H1 (cell line): ENCODE measurements around the gene ADAM23. TPM values are rescaled to one million over a fixed set of nuclear protein-coding genes. Genes with fewer than 3 reads are reported as not detected.

Experiments
- CTCF ChIA-PET: fragments of 300-600 bp; sonication (Branson Sonifier 250); formaldehyde crosslinking; loops from one replicate; lab custom pipeline; 2021; ENCODE audit not compliant: partially characterized antibody; lab: Charles Lee
- POLR2A ChIA-PET: fragments of 300-600 bp; sonication (Branson Sonifier 250); formaldehyde crosslinking; loops from one replicate; lab custom pipeline; 2021; ENCODE audit warnings: inconsistent platforms; ENCODE audit not compliant: partially characterized antibody; lab: Charles Lee
- DNase-seq, 2 experiments: peaks; one replicate each; pipeline versions ENCODE4 v3.0.0 to v3.0.0-alpha.2; 2010 to 2022; ENCODE audit warnings: low spot score in 2 of 2, low read depth in 1 of 2, mixed read lengths in 1 of 2
- FAIRE-seq: peaks from 2 replicates; lab custom pipeline; 2011; peaks lifted over from hg19 to GRCh38; lab: Jason Lieb, UNC
- H2AFZ ChIP-seq: 2 replicates; pipeline ENCODE4 v1.8.1; 2012; ENCODE audit warnings: low read length, inconsistent platforms
- H2AK5ac ChIP-seq: 2 replicates; pipeline ENCODE4 v1.6.1; 2013; ENCODE audit warnings: low read depth, low read length
- H2BK120ac ChIP-seq: replicated peaks from 2 replicates; pipeline ENCODE3; 2013; ENCODE audit warnings: low read depth, low read length, inconsistent platforms
- H2BK12ac ChIP-seq: 2 replicates; pipeline ENCODE4 v1.6.1; 2013; ENCODE audit warnings: low read depth, low read length
- H2BK15ac ChIP-seq: 2 replicates; pipeline ENCODE4 v1.6.1; 2013; ENCODE audit warnings: low read length
- H2BK20ac ChIP-seq: 2 replicates; pipeline ENCODE4 v1.6.1; 2013; ENCODE audit warnings: low read length
- H2BK5ac ChIP-seq: 2 replicates; pipeline ENCODE4 v1.6.1; 2013; ENCODE audit warnings: low read depth, low read length
- H3K14ac ChIP-seq: 2 replicates; pipeline ENCODE4 v1.6.1; 2013; ENCODE audit warnings: inconsistent platforms; ENCODE audit not compliant: insufficient read length
- H3K18ac ChIP-seq: 2 replicates; pipeline ENCODE4 v1.6.1; 2013; ENCODE audit warnings: low read length; ENCODE audit errors: extremely low read depth
- H3K23ac ChIP-seq: 2 replicates; pipeline ENCODE4 v1.6.1; 2013; ENCODE audit warnings: inconsistent platforms; ENCODE audit not compliant: insufficient read length
- H3K23me2 ChIP-seq: 2 replicates; pipeline ENCODE4 v1.6.1; 2013; ENCODE audit warnings: low read depth, low read length
- H3K27ac ChIP-seq: 2 replicates; pipeline ENCODE4 v1.6.1; 2011; ENCODE audit warnings: low read depth, low read length, inconsistent platforms
- H3K27me3 ChIP-seq, 4 experiments: replicated peaks in 1 of 4; 1 replicate in 1 of 4; 2 replicates in 3 of 4; pipeline versions ENCODE4 v1.6.1 to v1.8.1; 2011 to 2013; ENCODE audit warnings: low read length in 3 of 4, mild to moderate bottlenecking in 3 of 4, inconsistent platforms in 2 of 4, mixed read lengths in 2 of 4, moderate library complexity in 1 of 4; ENCODE audit not compliant: control insufficient read depth in 3 of 4, insufficient read depth in 3 of 4; ENCODE audit errors: extremely low read depth in 1 of 4
- H3K36me3 ChIP-seq, 4 experiments: 2 replicates each; pipeline versions ENCODE4 v1.6.1 to v1.8.1; 2011 to 2013; ENCODE audit warnings: mild to moderate bottlenecking in 4 of 4, low read length in 3 of 4, moderate library complexity in 2 of 4, control low read depth in 1 of 4, inconsistent platforms in 1 of 4; ENCODE audit not compliant: insufficient read depth in 4 of 4, control insufficient read depth in 2 of 4
- H3K4ac ChIP-seq: replicated peaks from 2 replicates; pipeline ENCODE3; 2013; ENCODE audit warnings: low read length, low read depth, mixed read lengths, inconsistent platforms; ENCODE audit not compliant: insufficient read length
- H3K4me1 ChIP-seq, 4 experiments: replicated peaks in 1 of 4; 1 replicate in 1 of 4; 2 replicates in 3 of 4; pipeline versions ENCODE4 v1.6.1 to v1.8.1; 2011 to 2013; ENCODE audit warnings: low read length in 3 of 4, inconsistent platforms in 2 of 4, mixed read lengths in 1 of 4; ENCODE audit not compliant: insufficient read depth in 4 of 4, control insufficient read depth in 3 of 4
- H3K4me2 ChIP-seq, 2 experiments: 2 replicates each; pipeline versions ENCODE4 v1.6.1 to v1.8.1; 2011 to 2013; ENCODE audit warnings: low read depth in 2 of 2, low read length in 2 of 2, control low read depth in 1 of 2, inconsistent platforms in 1 of 2, mild to moderate bottlenecking in 1 of 2; ENCODE audit not compliant: insufficient read depth in 1 of 2
- H3K4me3 ChIP-seq, 4 experiments: fragments of 200-600, 300-600 bp in 1 of 4; sonication (generic), shearing (Covaris generic), sonication (Bioruptor Twin) in 1 of 4; 2 replicates each; pipeline versions ENCODE4 v1.5.1 to v1.8.1; 2011 to 2016; ENCODE audit warnings: low read length in 4 of 4, low read depth in 3 of 4, control low read depth in 2 of 4, inconsistent platforms in 2 of 4, mild to moderate bottlenecking in 2 of 4, mixed read lengths in 1 of 4, moderate library complexity in 1 of 4; ENCODE audit not compliant: insufficient read depth in 2 of 4; ENCODE audit errors: extremely low read depth in 1 of 4
- H3K56ac ChIP-seq: replicated peaks from 2 replicates; pipeline ENCODE3; 2013; ENCODE audit warnings: low read depth, mild to moderate bottlenecking, mixed read lengths, low read length, inconsistent platforms; ENCODE audit not compliant: insufficient read length
- H3K79me1 ChIP-seq: 2 replicates; pipeline ENCODE4 v1.6.1; 2013; ENCODE audit warnings: low read depth, low read length, control low read depth
- H3K79me2 ChIP-seq, 2 experiments: 2 replicates each; pipeline versions ENCODE4 v1.6.1 to v1.8.1; 2012 to 2013; ENCODE audit warnings: low read length in 2 of 2, mild to moderate bottlenecking in 2 of 2, inconsistent platforms in 1 of 2; ENCODE audit not compliant: insufficient read depth in 2 of 2, control insufficient read depth in 1 of 2
- H3K9ac ChIP-seq, 4 experiments: replicated peaks in 1 of 4; 1 replicate in 1 of 4; 2 replicates in 3 of 4; pipeline versions ENCODE4 v1.6.1 to v1.8.1; 2011 to 2013; ENCODE audit warnings: low read depth in 3 of 4, low read length in 3 of 4, control low read depth in 2 of 4, mild to moderate bottlenecking in 2 of 4, moderate library complexity in 2 of 4, inconsistent platforms in 1 of 4; ENCODE audit errors: extremely low read depth in 1 of 4
- H3K9me3 ChIP-seq, 2 experiments: 2 replicates each; pipeline versions ENCODE4 v1.6.1 to v1.8.1; 2012 to 2013; ENCODE audit warnings: mild to moderate bottlenecking in 2 of 2, moderate library complexity in 2 of 2, control low read depth in 1 of 2, inconsistent platforms in 1 of 2, low read depth in 1 of 2, low read length in 1 of 2, mixed read lengths in 1 of 2; ENCODE audit not compliant: insufficient read depth in 2 of 2
- H4K20me1 ChIP-seq, 2 experiments: replicated peaks in 1 of 2; 2 replicates each; pipeline versions ENCODE3 to v1.8.1; 2011 to 2013; ENCODE audit warnings: inconsistent platforms in 2 of 2, low read length in 2 of 2, mild to moderate bottlenecking in 1 of 2; ENCODE audit not compliant: insufficient read depth in 2 of 2, control insufficient read depth in 1 of 2
- H4K5ac ChIP-seq: 2 replicates; pipeline ENCODE4 v1.6.1; 2013; ENCODE audit warnings: low read length, low read depth, mixed read lengths, inconsistent platforms; ENCODE audit not compliant: insufficient read length
- H4K8ac ChIP-seq: 2 replicates; pipeline ENCODE4 v1.8.0; 2013; ENCODE audit warnings: mild to moderate bottlenecking, moderate library complexity, low read length, inconsistent platforms; ENCODE audit not compliant: insufficient read depth; ENCODE audit errors: extremely low read depth
- H4K91ac ChIP-seq: replicated peaks from 2 replicates; pipeline ENCODE3; 2013; ENCODE audit warnings: low read length, mixed read lengths, inconsistent platforms; ENCODE audit not compliant: insufficient read length
- BACH1 ChIP-seq: IDR thresholded peaks from 2 replicates; pipeline ENCODE4 v1.6.1; 2012; ENCODE audit warnings: low read length, improper control_type of control experiment
- CHD2 ChIP-seq: IDR thresholded peaks from 2 replicates; pipeline ENCODE4 v1.6.1; 2012; ENCODE audit warnings: low read length, improper control_type of control experiment
- EGR1 ChIP-seq: IDR thresholded peaks from 2 replicates; pipeline ENCODE4 v1.6.1; 2011; ENCODE audit warnings: low read depth, low read length, borderline replicate concordance
- POLR2A ChIP-seq, 2 experiments: IDR thresholded peaks; 1 replicate in 1 of 2; 2 replicates in 1 of 2; pipeline ENCODE4 v1.6.1; 2011; ENCODE audit warnings: low read depth in 2 of 2, low read length in 2 of 2, mild to moderate bottlenecking in 2 of 2; ENCODE audit errors: control extremely low read depth in 1 of 2
- RBBP5 ChIP-seq: IDR thresholded peaks from 2 replicates; pipeline ENCODE4 v1.7.1; 2012; ENCODE audit warnings: low read depth, mild to moderate bottlenecking, inconsistent platforms, low read length, moderate library complexity, borderline replicate concordance
- RXRA ChIP-seq: IDR thresholded peaks from 2 replicates; pipeline ENCODE4 v1.6.1; 2011; ENCODE audit warnings: low read depth, mild to moderate bottlenecking, low read length, moderate library complexity; ENCODE audit not compliant: insufficient read depth
- SIN3A ChIP-seq, 2 experiments: IDR thresholded peaks in 1 of 2; conservative IDR thresholded peaks in 1 of 2; 2 replicates each; pipeline ENCODE4 v1.6.1; 2011 to 2012; ENCODE audit warnings: low read length in 2 of 2, improper control_type of control experiment in 1 of 2, low read depth in 1 of 2, mild to moderate bottlenecking in 1 of 2
- SP2 ChIP-seq: IDR thresholded peaks from 2 replicates; pipeline ENCODE4 v1.6.1; 2012; ENCODE audit warnings: mild to moderate bottlenecking, low read length, inconsistent platforms
- SP4 ChIP-seq: IDR thresholded peaks from 2 replicates; pipeline ENCODE4 v1.6.1; 2012; ENCODE audit warnings: low read length, inconsistent platforms
- WGBS, 2 experiments: shearing (Covaris generic) in 1 of 2; methylation state at CpG; one replicate each; pipeline versions ENCODE4 v1.1.6 to v1.1.7; 2013 to 2015; ENCODE audit warnings: low lambda C conversion rate in 2 of 2, mixed read lengths in 2 of 2, inconsistent platforms in 1 of 2, low coverage in 1 of 2, missing lambda C conversion rate in 1 of 2; ENCODE audit not compliant: insufficient replicate concordance in 2 of 2, insufficient coverage in 1 of 2, insufficient read length in 1 of 2; ENCODE audit errors: extremely low coverage in 1 of 2, missing lambda C conversion rate in 1 of 2; 5-methylcytosine and 5-hydroxymethylcytosine counted together
- polyA plus RNA-seq, 7 experiments: library from polyadenylated mRNA; depleted of rRNA in 3 of 7; stranded (reverse) in 5 of 7; unstranded in 2 of 7; fragments of >200 nt in 5 of 7; fragments of 200-250 nt in 2 of 7; gene quantifications; 1 replicate in 5 of 7; 2 replicates in 1 of 7; 4 replicates in 1 of 7; pipeline versions ENCODE4 v1.2.1 to v1.2.3, GENCODE V29; 2011 to 2013; ENCODE audit warnings: missing spikeins in 2 of 7, mixed read lengths in 2 of 7
- total RNA-seq: library from RNA; stranded (reverse); fragmentation: NEBNext Ultra II Directional; extraction: Animal tissue kit (Norgen Biotek cat#: 25700); gene quantifications from 2 replicates; pipeline ENCODE4 v1.2.1, GENCODE V29; 2021
- TF ChIP-seq, protein P1 (sequence below): IDR thresholded peaks from 2 replicates; pipeline ENCODE4 v1.6.1; 2012; ENCODE audit warnings: inconsistent platforms

The ADAM23 gene
- total and polyA plus RNA-seq, 2 of the 8 experiments (the other 6 are each of a cell fraction or from before 2014, with no cell fraction given) = 9.9 to 20.8 TPM

DNA sequence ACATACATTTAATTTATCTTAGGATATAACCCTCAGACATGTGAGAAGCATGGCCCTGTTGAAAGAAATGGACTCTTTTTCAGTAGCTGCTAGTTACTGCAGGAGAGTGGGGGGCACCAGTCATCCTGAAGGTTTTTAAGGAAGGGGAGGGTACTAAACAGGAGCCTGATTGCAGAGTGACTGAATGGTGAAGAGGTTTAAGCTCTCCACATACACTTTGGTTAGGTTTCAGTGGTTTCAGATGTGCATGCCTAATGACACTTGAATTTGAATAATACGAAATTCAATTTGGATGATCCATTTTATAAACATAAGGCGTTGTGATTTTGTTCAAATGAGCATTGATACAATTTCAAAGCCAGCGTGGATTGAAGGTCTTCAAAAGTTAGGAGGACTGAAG lies 188.0 kb downstream of the ADAM23 start:
- FAIRE-seq (no peak), DNase-seq (no peak)
- no peak overlapping the region for H2BK15ac ChIP-seq
- H4K20me1 ChIP-seq = no peaks in the 10 kb centered on the region
- no peak overlapping the region for H3K23ac ChIP-seq
- H3K18ac ChIP-seq = no peak overlapping the region
- no peaks in the 10 kb centered on the region for H3K79me1 ChIP-seq
- no peaks in the 10 kb centered on the region for H3K36me3 ChIP-seq
- WGBS, 2 experiments = 60% methylated on average over 3 of the region's 3 CpGs; no CpG with 5 or more reads in 1 of the 2 experiments
- H4K91ac ChIP-seq = no peak overlapping the region
- TF ChIP-seq CHD2 (no peak), SP2 (no peak), SP4 (no peak), RXRA (no peak), RBBP5 (no peak), EGR1 (no peak), SIN3A (conservative IDR thresholded peaks at IDR 0.05 in 1 of 2, IDR thresholded peaks at IDR 0.05 in 1 of 2; ENCODE audit: low read depth in 1 of 2, low read length in 2 of 2) (no peak), BACH1 (no peak), POLR2A (IDR thresholded peaks at IDR 0.05; ENCODE audit: control extremely low read depth in 1 of 2, low read depth in 2 of 2, low read length in 2 of 2) (no peak)
- TF ChIP-seq, protein P1, sequence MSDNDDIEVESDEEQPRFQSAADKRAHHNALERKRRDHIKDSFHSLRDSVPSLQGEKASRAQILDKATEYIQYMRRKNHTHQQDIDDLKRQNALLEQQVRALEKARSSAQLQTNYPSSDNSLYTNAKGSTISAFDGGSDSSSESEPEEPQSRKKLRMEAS = no peak
- no peak overlapping the region for H3K56ac ChIP-seq
- no peak overlapping the region for H2BK120ac ChIP-seq
- no peaks in the 10 kb centered on the region for H3K79me2 ChIP-seq
- H2BK5ac ChIP-seq = no peak overlapping the region
- no peak overlapping the region for H2BK20ac ChIP-seq
- H3K14ac ChIP-seq = no peak overlapping the region
- no peaks in the 10 kb centered on the region for H3K23me2 ChIP-seq
- no peak overlapping the region for H2AFZ ChIP-seq
- POLR2A ChIA-PET = no interaction called here
- no peak overlapping the region for H4K8ac ChIP-seq
- no peak overlapping the region for H3K4me3 ChIP-seq
- H3K4ac ChIP-seq = no peak overlapping the region
- H3K27me3 ChIP-seq = no peaks in the 10 kb centered on the region
- H3K9ac ChIP-seq = no peak overlapping the region
- H3K4me2 ChIP-seq = no peak overlapping the region
- H2BK12ac ChIP-seq = no peak overlapping the region
- H2AK5ac ChIP-seq = no peak overlapping the region
- H4K5ac ChIP-seq = no peak overlapping the region
- no peak overlapping the region for H3K27ac ChIP-seq
- CTCF ChIA-PET = no interaction called here
- no peaks in the 10 kb centered on the region for H3K9me3 ChIP-seq
- H3K4me1 ChIP-seq = peaks cover 0 to under 1% (median 0%) of the 10 kb centered on the region in 4 experiments; a peak in 1 of 7 replicates
